Pulmonary artery endothelial cell (primary cell): ENCODE data around the gene DHRSX. TPM values are rescaled to one million over a fixed set of nuclear protein-coding genes. Genes with fewer than 3 reads are reported as not detected.
"Not testable (repeated sequence)": the region's sequence is repeated elsewhere in the genome, so short reads cannot be mapped to it uniquely, and the experiment has no call there.

ENCODE experiments used
- DNase-seq: peaks from one replicate; pipeline ENCODE4 v3.0.0-alpha.2; 2011; ENCODE audit warnings: low read depth, low spot score
- total RNA-seq: library from RNA; depleted of rRNA; stranded (reverse); fragments of >200 nt; gene quantifications from 2 replicates; pipeline ENCODE4 v1.2.3, GENCODE V29; 2014

DHRSX gene
- total RNA-seq, 1 donor from 2014 or later: 23.7 TPM

DNA sequence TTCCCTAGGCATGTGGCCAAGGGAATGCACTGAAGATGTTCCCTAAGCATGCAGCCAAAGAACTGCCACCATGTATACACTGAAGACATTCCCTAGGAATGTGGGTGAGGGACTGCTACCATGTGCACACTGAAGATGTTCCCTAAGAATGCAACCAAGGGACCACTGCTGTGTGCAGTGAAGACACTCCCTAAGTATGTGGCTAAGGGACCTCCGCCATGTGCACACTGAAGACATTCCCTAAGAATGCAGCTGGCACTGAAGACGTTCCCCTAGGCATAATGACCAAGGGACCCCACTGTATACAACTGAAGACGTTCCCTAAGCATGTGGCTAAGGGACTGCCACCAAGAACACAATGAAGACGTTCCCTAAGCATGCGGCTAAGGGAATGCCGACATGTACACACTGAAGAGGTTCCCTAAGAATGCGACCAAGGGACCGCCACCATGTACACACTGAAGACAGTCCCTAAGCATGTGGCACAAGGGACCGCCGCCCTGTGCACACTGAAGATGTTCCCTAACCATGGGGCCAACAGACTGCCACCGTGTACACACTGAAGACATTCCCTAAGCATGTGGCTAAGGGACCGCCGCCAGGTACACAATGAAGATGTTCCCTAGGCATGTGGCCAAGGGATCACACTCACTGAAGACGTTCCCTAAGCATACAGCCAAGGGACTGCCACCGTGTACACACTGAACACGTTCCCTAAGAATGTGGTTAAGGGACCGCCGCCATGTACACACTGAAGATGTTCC lies 25.6 kb downstream of the DHRSX start:
- DNase-seq: no peak

GRCh38 chrX:2474280-2474962 lies 26.4 kb downstream of the DHRSX start:
- DNase-seq: no peak

- not testable (repeated sequence) for DNase-seq
Measured at GRCh38 chrX:2473064-2473463, 27.7 kb downstream of the DHRSX start.

DNA sequence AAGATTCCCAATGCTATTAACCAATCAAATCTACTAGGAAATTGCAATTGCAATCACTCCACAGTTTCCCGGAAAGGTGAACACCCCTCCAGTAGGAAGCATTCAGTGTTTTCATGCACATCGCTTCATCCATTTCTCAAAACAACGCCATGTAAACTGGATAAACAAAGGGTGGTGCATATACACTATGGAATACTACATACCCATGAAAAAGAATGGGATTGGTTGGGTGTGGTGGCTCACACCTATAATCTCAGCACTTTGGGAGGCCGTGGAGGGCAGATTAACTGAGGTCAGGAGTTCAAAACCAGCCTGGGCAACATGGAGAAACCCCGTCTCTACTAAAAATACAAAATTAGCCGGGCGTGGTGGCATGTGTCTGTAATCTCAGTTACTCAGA lies 29.1 kb downstream of the DHRSX start:
- no peak for DNase-seq

GRCh38 chrX:2471126-2471525 lies 29.6 kb downstream of the DHRSX start:
- not testable (repeated sequence) for DNase-seq

GRCh38 chrX:2469852-2470251 lies 30.9 kb downstream of the DHRSX start:
- DNase-seq: not testable (repeated sequence)

DNA sequence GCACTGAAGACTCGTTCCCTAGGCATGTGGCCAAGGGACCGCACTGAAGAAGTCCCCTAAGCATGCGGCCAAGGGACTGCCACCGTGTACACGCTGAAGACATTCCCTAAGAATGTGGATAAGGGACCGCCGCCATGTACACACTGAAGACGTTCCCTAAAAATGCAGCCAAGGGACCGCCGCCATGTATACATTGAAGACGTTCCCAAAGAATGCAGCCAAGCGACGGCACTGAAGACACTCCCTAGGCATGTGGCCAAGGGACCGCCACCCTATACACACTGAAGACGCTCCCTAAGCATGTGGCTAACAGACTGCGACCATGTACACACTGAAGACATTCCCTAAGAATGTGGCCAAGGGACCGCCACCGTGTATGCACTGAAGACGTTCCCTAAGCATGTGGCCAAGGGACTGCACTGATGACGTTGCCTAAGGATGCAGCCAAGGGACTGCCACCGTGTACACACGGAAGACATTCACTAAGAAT lies 31.5 kb downstream of the DHRSX start:
- DNase-seq: no peak

GRCh38 chrX:2468261-2469195 lies 32.2 kb downstream of the DHRSX start:
- DNase-seq: no peak

GRCh38 chrX:2466876-2467656 lies 33.7 kb downstream of the DHRSX start:
- no peak for DNase-seq

DNA sequence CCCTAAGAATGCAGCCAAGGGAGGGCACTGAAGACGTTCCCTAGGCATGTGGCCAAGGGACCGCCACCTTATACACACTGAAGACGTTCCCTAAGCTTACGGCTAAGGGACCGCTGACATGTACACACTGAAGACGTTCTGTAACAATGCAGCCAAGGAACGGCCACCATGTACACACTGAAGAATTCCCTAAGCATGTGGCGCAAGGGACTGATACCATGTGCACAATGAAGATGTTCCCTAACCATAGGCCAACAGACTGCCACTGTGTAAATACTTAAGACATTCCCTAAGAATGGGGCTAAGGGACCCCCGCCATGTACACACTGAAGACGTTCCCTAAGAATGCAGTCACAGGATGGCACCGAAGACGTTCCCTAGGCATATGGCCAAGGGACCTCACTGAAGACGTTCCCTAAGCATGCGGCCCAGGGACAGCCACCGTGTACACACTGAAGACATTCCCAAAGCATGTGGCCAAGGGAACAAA lies 36.1 kb downstream of the DHRSX start:
- no peak for DNase-seq

DNA sequence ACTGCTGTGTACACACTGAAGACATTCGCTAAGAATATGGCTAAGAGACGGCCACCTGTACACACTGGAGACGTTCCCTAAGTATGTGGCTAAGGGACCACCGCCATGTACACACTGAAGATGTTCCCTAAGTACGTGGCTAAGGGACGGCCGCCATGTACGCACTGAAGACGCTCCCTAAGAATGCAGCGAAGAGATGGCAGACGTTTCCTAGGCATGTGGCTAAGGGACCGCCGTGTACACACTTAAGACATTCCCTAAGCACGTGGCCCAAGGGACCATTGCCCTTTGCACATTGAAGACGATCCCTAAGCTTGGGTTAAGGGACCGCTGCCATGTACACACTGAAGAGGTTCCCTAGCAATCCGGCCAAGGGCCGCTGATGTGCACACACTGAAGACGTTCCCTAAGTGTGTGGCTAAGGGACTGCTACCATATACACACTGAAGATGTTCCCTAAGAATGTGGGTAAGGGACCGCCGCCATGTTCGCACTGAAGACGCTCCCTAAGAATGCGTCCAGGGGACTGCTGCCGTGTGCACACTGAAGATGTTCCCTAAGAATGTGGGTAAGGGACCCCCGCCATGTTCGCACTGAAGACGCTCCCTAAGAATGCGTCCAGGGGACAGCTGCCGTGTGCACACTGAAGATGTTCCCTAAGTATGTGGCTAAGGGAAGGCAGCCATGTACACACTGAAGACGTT lies 36.7 kb downstream of the DHRSX start:
- no peak for DNase-seq

GRCh38 chrX:2463481-2463880 lies 37.3 kb downstream of the DHRSX start:
- not testable (repeated sequence) for DNase-seq

DNA sequence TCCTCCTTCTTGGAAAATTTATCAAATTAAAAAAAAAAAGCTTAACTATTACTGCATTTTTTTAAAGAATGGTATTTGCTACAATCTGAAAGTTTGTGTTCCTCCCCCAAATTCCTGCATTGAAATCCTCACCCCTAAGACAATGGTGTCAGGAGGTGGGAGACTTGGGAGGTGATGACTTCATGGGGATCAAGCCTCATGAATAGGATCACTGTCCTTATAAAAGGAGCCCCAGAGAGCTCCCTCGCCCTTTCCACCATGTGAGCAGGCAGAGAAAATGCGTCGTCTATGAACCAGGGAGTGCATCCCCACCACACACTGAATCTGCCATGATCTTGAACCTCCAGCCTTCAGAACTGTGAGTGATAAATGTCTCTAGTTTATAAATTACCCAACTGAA lies 38.0 kb downstream of the DHRSX start:
- no peak for DNase-seq

DNA sequence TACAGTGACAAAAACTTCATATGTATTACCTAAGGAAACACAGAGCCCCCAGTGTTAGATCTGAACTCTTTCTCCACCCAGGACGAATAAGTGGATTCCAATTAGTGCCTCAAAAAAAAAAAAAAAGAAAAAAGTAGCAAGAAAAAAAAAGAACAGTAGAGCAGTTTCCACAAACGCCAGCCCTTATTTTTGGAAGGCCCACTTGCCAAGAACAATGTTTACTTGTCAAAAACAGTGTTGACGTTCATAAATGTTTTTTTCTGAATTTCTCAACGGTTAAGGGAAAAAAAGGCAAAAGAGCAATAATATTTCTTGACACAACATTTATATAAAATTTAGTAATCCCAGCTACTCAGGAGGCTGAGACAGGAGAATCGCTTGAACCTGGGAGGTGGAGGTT lies 38.7 kb downstream of the DHRSX start:
- DNase-seq: no peak

- DNase-seq: no peak
Measured at GRCh38 chrX:2461711-2462016, 39.1 kb downstream of the DHRSX start.

DNA sequence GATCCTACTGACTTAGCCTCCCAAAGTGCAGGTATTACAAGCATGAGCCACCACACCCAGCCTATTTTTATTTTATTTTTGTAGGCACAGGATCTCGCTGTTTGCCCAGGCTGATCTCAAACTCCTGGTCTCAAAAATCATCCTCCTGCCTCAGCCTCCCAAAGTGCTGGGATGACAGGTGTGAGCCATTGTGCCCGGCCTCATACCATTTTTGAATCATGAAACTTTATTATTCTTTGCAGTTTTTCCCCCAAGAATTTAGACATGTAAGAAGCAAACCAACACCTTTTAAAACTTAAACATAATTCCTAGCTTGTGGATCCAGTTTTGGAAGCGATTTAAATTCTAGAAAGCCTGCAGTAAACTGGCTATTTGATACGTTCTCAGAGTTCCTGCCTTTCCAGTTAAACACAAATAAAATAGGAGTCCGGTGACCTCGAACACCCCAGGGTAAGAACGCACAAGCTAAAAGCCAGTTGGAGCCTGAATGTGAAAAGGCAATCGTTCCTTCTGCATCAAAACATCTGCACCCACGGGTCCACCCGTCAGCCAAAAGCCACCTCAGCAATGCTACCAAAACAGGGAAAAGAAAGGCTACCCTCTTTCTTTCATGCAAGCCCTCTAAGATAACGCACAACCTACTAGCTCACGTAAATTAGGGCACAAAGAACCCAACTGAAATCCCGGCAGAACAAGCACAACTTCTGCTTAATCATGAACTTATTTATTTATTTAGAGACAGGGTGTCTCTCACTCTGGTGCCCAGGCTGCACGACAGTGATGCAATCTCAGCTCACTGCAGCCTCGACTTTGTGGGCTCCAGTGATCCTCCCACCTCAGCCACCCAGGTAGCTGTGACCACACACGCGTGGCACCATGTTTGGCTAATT lies 39.7 kb downstream of the DHRSX start:
- not testable (repeated sequence) for DNase-seq

DNA sequence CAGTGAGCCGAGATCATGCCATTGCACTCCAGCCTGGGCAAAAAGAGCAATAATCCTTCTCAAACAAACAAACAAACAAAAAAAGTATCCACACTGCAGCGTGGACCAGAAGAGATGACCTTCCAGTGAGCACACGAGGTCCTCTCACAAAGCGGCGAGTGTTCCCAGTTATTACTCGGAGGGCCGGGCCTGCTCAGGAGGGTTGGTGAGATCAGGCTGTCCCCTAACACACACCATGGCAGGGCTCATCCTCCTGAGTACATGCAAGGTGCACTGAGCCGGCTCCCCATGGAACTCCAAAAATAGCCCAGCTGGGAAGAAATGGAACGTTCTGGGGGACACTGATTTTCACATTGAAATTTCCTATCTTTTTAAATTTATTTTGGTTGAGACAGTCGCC lies 40.7 kb downstream of the DHRSX start:
- DNase-seq: not testable (repeated sequence)

GRCh38 chrX:2458309-2458708 lies 42.5 kb downstream of the DHRSX start:
- DNase-seq: no peak
